HL-60 (cell line): ENCODE measurements around the gene PON3.

Experiments used
- DNase-seq, 2 experiments: peaks; one replicate each; pipeline ENCODE4 v3.0.0-alpha.2; 2010 to 2020; ENCODE audit warnings: low read depth in 1 of 2, low spot score in 1 of 2
- H3K27ac ChIP-seq: fragments of 250-450 bp; sonication (Bioruptor Pico); replicated peaks from 2 replicates; pipeline ENCODE4 v1.5.1; 2020; ENCODE audit warnings: mild to moderate bottlenecking, moderate library complexity
- H3K27me3 ChIP-seq: fragments of 250-450 bp; sonication (Bioruptor Pico); 2 replicates; pipeline ENCODE4 v1.5.1; 2021; ENCODE audit warnings: mild to moderate bottlenecking, moderate library complexity; ENCODE audit not compliant: insufficient read depth, poor library complexity, severe bottlenecking
- H3K4me3 ChIP-seq: replicated peaks from 2 replicates; pipeline ENCODE4 v1.5.1; 2011; ENCODE audit warnings: mild to moderate bottlenecking, control low read depth, low read length; ENCODE audit not compliant: insufficient read depth
- GABPA ChIP-seq: IDR thresholded peaks from 2 replicates; pipeline ENCODE4 v1.6.1; 2012; ENCODE audit warnings: low read depth
- POLR2AphosphoS5 ChIP-seq: IDR thresholded peaks from 2 replicates; pipeline ENCODE4 v1.6.1; 2012; ENCODE audit warnings: low read depth
- REST ChIP-seq: IDR thresholded peaks from 2 replicates; pipeline ENCODE4 v1.6.1; 2012; ENCODE audit warnings: low read depth; ENCODE audit not compliant: insufficient replicate concordance
- SPI1 ChIP-seq: IDR thresholded peaks from 2 replicates; pipeline ENCODE4 v1.6.1; 2012; ENCODE audit warnings: low read depth, mild to moderate bottlenecking, borderline replicate concordance
- TF ChIP-seq, protein P1 (sequence below): IDR thresholded peaks from one replicate; pipeline ENCODE4 v1.5.1; 2011; ENCODE audit warnings: low read length, control low read depth, inconsistent platforms; ENCODE audit not compliant: insufficient read depth

The PON3 gene

GRCh38 chr7:95425694-95426093, 29.5 kb upstream of the PON3 start:
- H3K27ac ChIP-seq: no peak overlapping the region
- TF ChIP-seq POLR2AphosphoS5 (no peak), SPI1 (no peak), GABPA (no peak), REST (no peak)
- TF ChIP-seq, protein P1, sequence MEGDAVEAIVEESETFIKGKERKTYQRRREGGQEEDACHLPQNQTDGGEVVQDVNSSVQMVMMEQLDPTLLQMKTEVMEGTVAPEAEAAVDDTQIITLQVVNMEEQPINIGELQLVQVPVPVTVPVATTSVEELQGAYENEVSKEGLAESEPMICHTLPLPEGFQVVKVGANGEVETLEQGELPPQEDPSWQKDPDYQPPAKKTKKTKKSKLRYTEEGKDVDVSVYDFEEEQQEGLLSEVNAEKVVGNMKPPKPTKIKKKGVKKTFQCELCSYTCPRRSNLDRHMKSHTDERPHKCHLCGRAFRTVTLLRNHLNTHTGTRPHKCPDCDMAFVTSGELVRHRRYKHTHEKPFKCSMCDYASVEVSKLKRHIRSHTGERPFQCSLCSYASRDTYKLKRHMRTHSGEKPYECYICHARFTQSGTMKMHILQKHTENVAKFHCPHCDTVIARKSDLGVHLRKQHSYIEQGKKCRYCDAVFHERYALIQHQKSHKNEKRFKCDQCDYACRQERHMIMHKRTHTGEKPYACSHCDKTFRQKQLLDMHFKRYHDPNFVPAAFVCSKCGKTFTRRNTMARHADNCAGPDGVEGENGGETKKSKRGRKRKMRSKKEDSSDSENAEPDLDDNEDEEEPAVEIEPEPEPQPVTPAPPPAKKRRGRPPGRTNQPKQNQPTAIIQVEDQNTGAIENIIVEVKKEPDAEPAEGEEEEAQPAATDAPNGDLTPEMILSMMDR: no peak

DNA sequence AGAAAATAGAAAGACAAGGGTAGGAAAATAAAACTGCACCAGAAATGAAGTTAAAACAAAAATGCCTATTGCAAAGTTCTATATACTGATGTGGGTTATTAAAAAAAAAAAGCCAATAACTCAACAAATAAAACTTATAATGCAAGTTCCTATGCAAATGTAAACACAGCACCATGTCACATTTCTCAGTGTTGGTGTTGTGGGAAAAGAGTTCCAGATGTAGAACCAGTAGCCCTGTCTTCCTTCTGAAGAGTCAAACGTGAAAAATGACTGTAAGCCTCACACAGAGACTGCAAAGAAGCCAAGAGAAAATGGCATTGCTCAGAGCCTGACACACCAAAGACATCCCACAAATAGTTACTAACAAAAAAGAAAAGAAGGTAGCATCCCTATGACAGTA, 28.5 kb upstream of the PON3 start:
- TF ChIP-seq, protein P1: no peak
- DNase-seq: no peak
- H3K27me3 ChIP-seq: no peaks in the 10 kb centered on the region
- H3K4me3 ChIP-seq: no peak overlapping the region
- no peak overlapping the region for H3K27ac ChIP-seq

More at GRCh38 chr7:95425694-95426093, 29.5 kb upstream of the PON3 start:
- DNase-seq: no peak
- no peak overlapping the region for H3K4me3 ChIP-seq
- no peaks in the 10 kb centered on the region for H3K27me3 ChIP-seq

DNA sequence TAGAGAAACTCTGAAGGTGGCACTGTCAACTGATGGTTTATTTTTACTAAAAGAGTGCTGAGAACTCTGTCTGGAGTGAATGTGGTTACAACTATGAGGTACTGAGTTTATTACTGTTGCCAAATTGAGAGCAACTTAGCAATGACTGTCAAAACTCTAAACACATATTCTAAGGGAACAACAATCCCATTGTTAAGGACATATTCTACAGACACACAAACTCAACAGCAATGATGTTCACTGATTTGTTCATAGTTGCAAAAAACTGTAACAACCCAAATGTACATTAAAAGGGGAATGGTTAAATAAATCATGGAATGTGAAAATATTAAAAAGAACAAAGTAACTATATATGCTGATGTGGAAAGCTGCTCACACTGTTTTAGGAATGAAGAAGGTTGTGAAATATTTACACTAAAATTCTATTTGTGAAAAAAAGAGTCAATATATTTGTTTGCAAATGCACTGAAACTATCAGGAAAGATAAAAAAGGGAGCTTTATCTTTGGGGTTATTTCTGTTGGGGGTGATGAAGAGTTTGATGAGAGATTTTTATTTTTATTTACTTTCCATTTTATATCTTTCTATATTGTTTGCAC, 25.8 kb upstream of the PON3 start:
- Histone ChIP-seq H3K27ac (no peak overlapping the region), H3K4me3 (no peak overlapping the region), H3K27me3 (no peaks in the 10 kb centered on the region)
- no peak for DNase-seq
- TF ChIP-seq SPI1 (no peak), REST (no peak), GABPA (no peak), POLR2AphosphoS5 (no peak)
- TF ChIP-seq, protein P1: no peak

DNA sequence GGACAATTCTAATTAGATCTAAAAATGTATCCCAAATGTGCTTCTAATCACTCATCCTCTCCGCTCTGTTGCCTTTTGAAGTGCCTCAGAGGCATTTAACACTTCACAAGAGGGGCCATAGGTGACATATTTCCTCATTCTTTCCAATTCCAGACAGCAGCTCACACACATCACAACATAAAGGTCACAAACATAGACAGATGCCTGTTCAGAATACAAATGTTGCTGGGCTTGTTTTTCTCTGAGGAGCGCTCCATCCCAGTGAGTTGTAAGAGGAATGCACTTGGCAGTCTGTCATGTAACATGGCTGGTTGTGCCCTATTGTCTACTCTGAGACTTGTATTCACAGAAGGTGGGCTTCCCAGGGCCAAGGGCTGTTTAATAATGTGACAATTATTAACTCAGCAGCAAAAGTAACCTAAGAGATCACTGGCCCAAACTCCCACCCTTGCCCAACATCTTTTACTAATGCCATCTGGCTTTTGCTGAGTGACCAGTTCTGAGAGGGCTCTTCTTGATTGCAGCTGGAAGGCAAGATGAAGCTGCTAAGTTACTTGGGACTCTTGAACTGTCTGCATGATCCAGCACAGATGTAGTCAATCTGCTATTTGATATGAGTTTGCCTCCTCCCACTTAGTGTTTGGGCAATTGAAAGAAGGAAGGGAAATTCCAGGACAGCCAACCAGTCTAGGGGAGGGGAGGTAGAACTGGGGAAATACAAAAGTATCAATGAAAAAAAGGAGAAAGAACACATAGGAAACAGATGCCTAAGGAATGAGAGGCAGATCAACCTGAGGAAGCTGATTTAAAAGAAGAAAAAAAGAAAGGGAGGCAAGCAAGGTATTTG, 25.0 kb upstream of the PON3 start:
- no peak overlapping the region for H3K4me3 ChIP-seq
- TF ChIP-seq SPI1: no peak
- no peak for DNase-seq
- no peak overlapping the region for H3K27ac ChIP-seq
- no peaks in the 10 kb centered on the region for H3K27me3 ChIP-seq
